Duodenal mucosa (tissue), 2 donors: ENCODE measurements around the gene PLS3.
"Not testable (repeated sequence)": the region's sequence is repeated elsewhere in the genome, so short reads cannot be mapped to it uniquely, and the experiment has no call there.

Experiments
- H3K27ac ChIP-seq: one replicate; pipeline ENCODE4 v1.7.0; 2013; ENCODE audit warnings: low read depth, low read length
- H3K27me3 ChIP-seq, 2 donors: one replicate each; pipeline ENCODE4 v1.7.0; 2013; ENCODE audit warnings: low read length in 2 of 2, control low read depth in 1 of 2; ENCODE audit not compliant: insufficient read depth in 2 of 2, control insufficient read depth in 1 of 2
- H3K36me3 ChIP-seq, 2 donors: one replicate each; pipeline ENCODE4 v1.7.0; 2013; ENCODE audit warnings: low read length in 2 of 2, control low read depth in 1 of 2; ENCODE audit not compliant: insufficient read depth in 2 of 2, control insufficient read depth in 1 of 2
- H3K4me1 ChIP-seq, 2 donors: one replicate each; pipeline ENCODE4 v1.7.0; 2013; ENCODE audit warnings: low read length in 2 of 2, control low read depth in 1 of 2; ENCODE audit not compliant: insufficient read depth in 2 of 2, control insufficient read depth in 1 of 2
- H3K4me3 ChIP-seq, 2 donors: one replicate each; pipeline ENCODE4 v1.7.0; 2013; ENCODE audit warnings: low read length in 2 of 2, low read depth in 1 of 2
- H3K9ac ChIP-seq, 2 donors: one replicate each; pipeline ENCODE4 v1.7.0; 2013; ENCODE audit warnings: low read length in 2 of 2, low read depth in 1 of 2
- H3K9me3 ChIP-seq, 2 donors: one replicate each; pipeline ENCODE4 v1.7.0; 2013; ENCODE audit warnings: low read length in 2 of 2, control low read depth in 1 of 2; ENCODE audit not compliant: control insufficient read depth in 1 of 2

Gene PLS3

DNA sequence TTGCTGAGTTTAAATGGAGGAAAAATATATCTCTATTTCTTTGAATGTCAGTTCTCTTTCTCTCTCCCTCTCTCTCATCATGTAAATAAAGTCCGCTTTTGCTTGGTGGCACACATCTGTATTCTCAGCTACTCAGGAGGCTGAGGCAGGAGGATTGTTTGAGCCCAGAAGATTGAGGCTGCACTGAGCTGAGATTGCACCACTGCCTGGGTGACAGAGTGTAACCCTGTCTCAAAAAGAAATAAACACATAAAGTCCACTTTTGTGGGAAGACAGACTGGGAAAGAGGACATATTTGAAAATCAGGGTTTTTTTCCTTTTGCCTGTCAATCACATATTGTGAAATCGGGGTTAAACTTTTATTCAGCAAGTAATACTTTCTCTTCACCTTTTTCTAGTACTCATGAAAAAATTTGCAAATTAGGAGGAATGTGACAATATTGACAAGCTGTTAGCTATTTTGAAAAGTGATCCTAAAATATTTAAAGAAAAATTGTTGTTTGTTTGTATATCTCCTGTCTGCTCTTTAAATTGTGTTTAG, 42.6 kb downstream of the PLS3 start:
- Histone ChIP-seq H3K27me3 (no peaks in the 10 kb centered on the region), H3K9ac (no peak overlapping the region), H3K4me1 (no peaks in the 10 kb centered on the region), H3K27ac (no peak overlapping the region), H3K9me3 (no peaks in the 10 kb centered on the region), H3K4me3 (no peak overlapping the region), H3K36me3 (no peaks in the 10 kb centered on the region)

DNA sequence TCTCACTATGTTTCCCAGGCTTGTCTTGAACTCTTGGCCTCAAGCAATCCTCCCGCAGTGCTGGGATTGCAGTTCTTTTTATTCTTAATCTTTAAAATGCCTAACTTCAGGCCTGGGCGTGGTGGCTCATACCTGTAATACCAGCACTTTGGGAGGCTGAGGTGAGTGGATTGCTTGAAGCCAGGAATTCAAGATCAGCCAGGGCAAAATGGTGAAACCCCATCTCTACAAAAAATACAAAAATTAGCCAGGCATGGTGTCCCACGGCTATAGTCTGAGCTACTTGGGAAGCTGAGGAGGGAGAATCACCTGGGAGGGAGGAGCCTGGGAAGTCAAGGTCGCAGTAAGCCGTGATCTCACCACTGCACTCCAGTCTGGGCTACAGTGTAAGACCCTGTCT, 45.9 kb downstream of the PLS3 start:
- H3K4me3 ChIP-seq = no peak overlapping the region
- H3K9ac ChIP-seq = no peak overlapping the region
- H3K27me3 ChIP-seq = no peaks in the 10 kb centered on the region
- peaks cover 0 to 3% of the 10 kb centered on the region in 2 donors for H3K36me3 ChIP-seq
- no peak overlapping the region for H3K27ac ChIP-seq
- no peaks in the 10 kb centered on the region for H3K9me3 ChIP-seq
- H3K4me1 ChIP-seq = no peaks in the 10 kb centered on the region

DNA sequence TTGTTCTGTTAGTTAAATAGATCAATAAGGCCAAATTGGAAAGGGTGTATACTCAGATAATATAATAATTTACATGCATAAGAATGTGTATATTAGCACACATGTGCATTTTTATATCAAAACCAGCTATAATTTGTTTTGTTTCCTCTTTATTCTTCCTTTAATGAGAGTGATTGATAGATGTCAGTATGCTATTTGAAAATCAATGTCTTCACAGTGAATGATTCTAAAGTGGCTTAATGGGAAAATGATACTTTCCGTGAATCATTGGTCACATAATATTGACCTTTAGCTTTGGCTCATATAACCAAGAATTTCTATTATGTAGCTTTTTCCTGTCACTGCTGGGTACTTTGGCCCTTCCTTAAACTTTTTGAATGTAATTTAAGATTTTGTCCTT, 48.6 kb downstream of the PLS3 start:
- Histone ChIP-seq H3K9ac (no peak overlapping the region), H3K9me3 (no peaks in the 10 kb centered on the region), H3K4me1 (no peaks in the 10 kb centered on the region), H3K4me3 (no peak overlapping the region), H3K36me3 (peaks cover 0 to 3% of the 10 kb centered on the region in 2 donors), H3K27ac (no peak overlapping the region), H3K27me3 (no peaks in the 10 kb centered on the region)

DNA sequence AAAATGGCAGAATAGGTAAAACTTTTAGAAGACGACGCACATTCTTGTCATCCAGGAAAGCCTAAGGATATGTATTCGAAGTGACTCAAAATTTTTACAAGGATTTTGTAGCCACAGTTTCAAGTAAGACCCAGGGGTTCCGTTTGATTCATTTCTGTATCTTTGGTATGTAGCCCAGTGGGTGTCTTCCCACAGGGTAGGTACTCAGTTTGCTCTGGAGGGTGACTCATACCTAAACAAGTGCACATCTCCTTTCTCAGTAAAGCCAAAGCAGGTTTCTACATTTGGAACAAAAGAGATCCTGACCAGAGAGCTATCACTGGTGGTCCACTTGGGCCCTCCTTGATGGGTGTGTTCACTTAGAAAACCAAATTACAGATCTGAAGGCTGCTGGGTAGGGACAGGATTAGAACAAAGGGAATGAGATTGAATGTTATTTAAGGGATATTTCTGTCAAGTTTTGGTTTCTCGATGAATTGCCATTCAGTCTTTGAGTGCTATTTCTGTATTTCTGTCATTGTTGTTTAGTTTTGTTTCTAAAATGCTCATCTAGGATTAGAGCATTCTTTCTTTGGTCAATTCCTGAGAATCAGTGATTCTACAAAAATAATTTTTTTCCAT, 56.1 kb downstream of the PLS3 start:
- Histone ChIP-seq H3K9me3 (no peaks in the 10 kb centered on the region), H3K27ac (no peak overlapping the region), H3K4me3 (no peak overlapping the region), H3K27me3 (no peaks in the 10 kb centered on the region), H3K9ac (no peak overlapping the region), H3K36me3 (no peaks in the 10 kb centered on the region), H3K4me1 (no peaks in the 10 kb centered on the region)

DNA sequence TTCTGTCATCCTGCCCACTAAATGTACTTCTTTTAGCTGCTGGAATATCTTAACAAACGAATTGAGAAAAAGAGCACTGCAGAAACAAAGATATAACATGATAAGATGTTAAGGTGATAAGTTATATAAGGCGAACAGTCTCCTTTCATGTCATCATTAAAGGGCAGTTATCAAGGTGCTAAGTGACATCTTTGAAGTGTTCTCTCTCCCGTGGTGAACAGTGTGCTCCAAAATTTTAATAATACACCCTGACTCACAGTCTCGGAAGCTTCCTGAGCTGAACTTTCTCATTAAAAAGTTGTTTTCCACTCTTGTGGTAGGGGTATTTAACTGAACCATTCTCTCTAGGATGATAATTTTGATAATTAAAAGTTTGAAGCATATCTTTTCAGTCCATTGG, 61.6 kb downstream of the PLS3 start:
- H3K4me3 ChIP-seq = no peak overlapping the region
- H3K27ac ChIP-seq = no peak overlapping the region
- no peaks in the 10 kb centered on the region for H3K27me3 ChIP-seq
- H3K9ac ChIP-seq = no peak overlapping the region
- no peaks in the 10 kb centered on the region for H3K36me3 ChIP-seq
- H3K4me1 ChIP-seq = no peaks in the 10 kb centered on the region
- H3K9me3 ChIP-seq = no peaks in the 10 kb centered on the region

DNA sequence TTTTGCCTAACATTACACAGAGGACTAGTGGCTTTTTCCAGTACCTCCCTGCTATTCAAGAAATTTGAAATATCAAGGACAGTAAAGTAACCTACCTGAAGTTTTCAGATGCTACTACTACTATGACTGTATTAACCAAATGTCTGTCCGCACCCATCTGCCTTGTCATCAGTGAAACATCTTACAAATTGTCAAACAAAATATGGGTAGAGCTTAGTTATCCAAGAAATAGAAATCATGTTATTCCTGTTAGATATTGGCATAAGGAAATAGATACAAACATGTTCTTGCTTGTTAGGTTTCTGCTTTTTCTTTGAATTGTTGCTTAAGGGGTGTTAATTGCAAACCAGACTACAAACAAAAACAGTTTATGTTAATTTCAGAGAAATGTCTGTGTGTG, 63.9 kb downstream of the PLS3 start:
- H3K36me3 ChIP-seq = no peaks in the 10 kb centered on the region
- H3K27ac ChIP-seq = no peak overlapping the region
- H3K4me3 ChIP-seq = no peak overlapping the region
- H3K9me3 ChIP-seq = no peaks in the 10 kb centered on the region
- H3K9ac ChIP-seq = no peak overlapping the region
- H3K27me3 ChIP-seq = no peaks in the 10 kb centered on the region
- H3K4me1 ChIP-seq = no peaks in the 10 kb centered on the region

DNA sequence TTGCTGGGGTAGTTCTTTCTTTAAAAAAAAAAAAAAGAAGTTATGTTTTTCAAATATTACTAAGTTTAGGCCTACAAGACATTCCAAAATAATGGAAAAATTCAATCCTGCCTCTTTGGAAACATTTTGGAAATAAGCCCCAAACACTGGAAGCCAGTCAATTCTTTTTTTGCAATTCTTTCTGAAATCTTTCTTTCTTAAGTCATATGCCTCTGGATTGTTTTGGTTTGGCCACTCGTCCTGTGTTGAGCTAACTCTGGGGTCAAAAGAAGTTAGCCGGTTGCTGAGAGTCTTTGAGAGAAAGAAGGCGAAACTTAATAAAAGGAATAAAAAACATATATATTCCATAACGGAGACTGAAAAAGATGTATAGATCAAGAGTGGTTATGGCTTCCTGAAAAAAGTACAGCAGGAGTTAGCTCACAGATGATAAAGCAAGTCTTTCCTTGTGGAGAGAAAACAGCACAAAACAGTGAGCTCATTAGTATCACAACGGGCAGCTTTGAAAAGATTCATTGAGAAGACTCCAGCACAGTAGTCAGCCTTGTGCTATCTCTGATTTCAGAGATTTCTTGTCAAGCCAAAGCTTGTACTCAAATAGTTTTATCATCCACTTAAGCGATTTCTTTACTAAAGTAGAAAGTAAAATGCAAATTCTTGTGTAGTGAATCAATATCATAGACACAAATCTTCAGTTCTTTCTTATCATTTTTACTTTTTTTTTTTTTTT, 64.8 kb downstream of the PLS3 start:
- Histone ChIP-seq H3K4me3 (no peak overlapping the region), H3K27ac (no peak overlapping the region), H3K27me3 (no peaks in the 10 kb centered on the region), H3K9me3 (no peaks in the 10 kb centered on the region), H3K4me1 (no peaks in the 10 kb centered on the region), H3K9ac (no peak overlapping the region), H3K36me3 (no peaks in the 10 kb centered on the region)

DNA sequence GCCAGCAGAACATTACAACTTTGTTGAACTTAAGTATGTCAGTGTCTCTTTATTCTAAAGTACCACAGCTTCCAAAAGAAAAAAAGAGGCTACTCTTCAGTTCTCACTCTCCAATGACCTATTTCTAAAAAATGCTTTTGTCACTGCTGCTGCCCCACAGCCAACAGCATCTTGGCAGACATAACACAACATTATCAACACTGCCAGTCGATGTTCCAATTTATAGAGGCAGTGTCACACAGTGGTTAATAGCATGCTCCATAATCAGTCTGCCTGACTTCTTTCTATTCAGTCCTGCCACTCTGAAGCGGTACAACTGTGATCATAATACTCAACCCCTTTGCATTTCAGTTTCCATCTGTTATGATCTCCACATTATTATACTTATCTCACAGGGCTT, 69.2 kb downstream of the PLS3 start:
- H3K36me3 ChIP-seq = no peaks in the 10 kb centered on the region
- no peak overlapping the region for H3K9ac ChIP-seq
- no peak overlapping the region for H3K4me3 ChIP-seq
- H3K27ac ChIP-seq = no peak overlapping the region
- H3K27me3 ChIP-seq = no peaks in the 10 kb centered on the region
- no peaks in the 10 kb centered on the region for H3K4me1 ChIP-seq
- no peaks in the 10 kb centered on the region for H3K9me3 ChIP-seq

DNA sequence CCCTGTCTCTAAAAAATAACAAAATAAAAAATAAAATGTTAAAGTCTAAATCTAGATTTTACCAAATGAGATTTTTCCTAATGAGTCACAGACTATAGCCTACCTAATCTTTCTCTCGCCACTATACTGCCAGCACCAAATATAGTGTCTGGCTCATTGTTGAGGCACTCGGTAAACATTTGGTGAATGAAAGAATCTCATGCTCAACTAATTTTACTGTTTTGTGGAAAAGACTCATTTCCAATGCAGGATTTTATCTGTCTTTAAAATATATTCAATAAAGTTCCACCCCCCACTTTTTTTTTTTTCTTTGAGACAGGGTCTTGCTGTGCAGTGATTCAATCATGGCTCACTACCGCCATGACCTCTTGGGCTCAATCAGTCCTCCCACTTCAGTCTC, 71.5 kb downstream of the PLS3 start:
- H3K9ac ChIP-seq = no peak overlapping the region
- H3K9me3 ChIP-seq = no peaks in the 10 kb centered on the region
- no peaks in the 10 kb centered on the region for H3K27me3 ChIP-seq
- no peak overlapping the region for H3K4me3 ChIP-seq
- no peaks in the 10 kb centered on the region for H3K4me1 ChIP-seq
- no peak overlapping the region for H3K27ac ChIP-seq
- peaks cover 0 to 1% of the 10 kb centered on the region in 2 donors for H3K36me3 ChIP-seq

DNA sequence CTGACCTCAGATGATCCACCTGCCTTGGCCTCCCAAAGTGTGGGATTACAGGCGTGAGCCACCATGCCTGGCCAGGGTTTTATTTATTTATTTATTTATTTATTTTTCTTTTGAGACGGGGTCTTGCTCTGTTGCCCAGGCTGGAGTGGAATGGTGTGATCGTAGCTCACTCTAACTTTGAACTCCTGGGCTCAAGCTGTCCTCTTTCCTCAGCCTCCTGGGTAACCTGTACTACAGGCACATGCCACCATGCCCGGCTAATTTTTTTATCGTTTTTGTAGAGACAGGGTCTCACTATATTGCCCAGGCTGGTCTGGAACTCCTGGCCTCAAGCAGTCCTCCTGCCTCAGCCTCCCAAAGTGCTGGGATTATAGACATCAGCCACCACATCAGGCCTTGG, 72.4 kb downstream of the PLS3 start:
- H3K9me3 ChIP-seq, H3K9ac ChIP-seq, H3K27me3 ChIP-seq, H3K4me3 ChIP-seq, H3K36me3 ChIP-seq, H3K27ac ChIP-seq, H3K4me1 ChIP-seq: not testable (repeated sequence)
